K562 (cell line): Measurements from ENCODE around the gene TRPM2. TPM values are rescaled to one million over a fixed set of nuclear protein-coding genes. Genes with fewer than 3 reads are reported as not detected.

Experiments used
- ATAC-seq: fragments of 200-7000 bp; cut with Tn5 transposase; 3 replicates; pipeline ENCODE4 v1.9.1; 2020; ENCODE audit warnings: moderate library complexity
- BruUV-seq: library from RNA; stranded (reverse); fragments of 400-500 nt; replicated peaks from 2 replicates; lab custom pipeline; 2021; lab: Mats Ljungman, UMichigan
- CTCF ChIA-PET: fragments of 300-600 bp; formaldehyde crosslinking; extraction: SDS; loops from one replicate; lab custom pipeline; 2021; ENCODE audit warnings: low intra/inter-chr PET ratio; lab: Yijun Ruan, JAX
- POLR2A ChIA-PET: fragments of 300-600, 350-650 bp; sonication (Branson Sonifier 250); formaldehyde crosslinking; extraction: SDS; loops from one replicate; lab custom pipeline; 2021; ENCODE audit warnings: antibody characterized with exemption, inconsistent platforms; lab: Yijun Ruan, JAX
- DNase-seq, 4 experiments: peaks; one replicate each; pipeline versions ENCODE4 v3.0.0 to v3.0.0-alpha.2; 2011 to 2018; ENCODE audit warnings: low spot score in 3 of 4, mixed read lengths in 3 of 4; ENCODE audit errors: extremely low read depth in 1 of 4
- FAIRE-seq: peaks from 2 replicates; lab custom pipeline; 2011; peaks lifted over from hg19 to GRCh38; lab: Jason Lieb, UNC
- H2AFZ ChIP-seq: 2 replicates; pipeline ENCODE4 v1.6.0; 2011; ENCODE audit warnings: low read depth, low read length, control low read depth, inconsistent platforms
- H3K27ac ChIP-seq: fragments of 200-600 bp; 3 replicates; pipeline ENCODE4 v1.8.0; 2011; ENCODE audit warnings: low read depth, mild to moderate bottlenecking, control low read depth, inconsistent platforms, low read length, moderate library complexity, mixed read lengths; ENCODE audit errors: extremely low read depth
- H3K27me3 ChIP-seq, 2 experiments: fragments of 300-600 bp in 1 of 2; 2 replicates in 1 of 2; 3 replicates in 1 of 2; pipeline versions ENCODE4 v1.6.0 to v1.8.0; 2011; ENCODE audit warnings: inconsistent platforms in 2 of 2, low read length in 2 of 2, mild to moderate bottlenecking in 1 of 2, mixed read lengths in 1 of 2, moderate library complexity in 1 of 2; ENCODE audit not compliant: control insufficient read depth in 2 of 2, insufficient read depth in 2 of 2
- H3K36me3 ChIP-seq: fragments of 300-600 bp; 3 replicates; pipeline ENCODE4 v1.8.0; 2011; ENCODE audit warnings: mild to moderate bottlenecking, low read length, inconsistent platforms; ENCODE audit not compliant: control insufficient read depth, insufficient read depth
- H3K4me1 ChIP-seq, 2 experiments: fragments of 200-600 bp in 1 of 2; replicated peaks in 1 of 2; 2 replicates in 1 of 2; 3 replicates in 1 of 2; pipeline versions ENCODE4 v1.5.1 to v1.8.0; 2011; ENCODE audit warnings: inconsistent platforms in 2 of 2, low read length in 2 of 2, mild to moderate bottlenecking in 1 of 2, mixed read lengths in 1 of 2, moderate library complexity in 1 of 2; ENCODE audit not compliant: control insufficient read depth in 2 of 2, insufficient read depth in 2 of 2
- H3K4me2 ChIP-seq: 2 replicates; pipeline ENCODE4 v1.6.1; 2011; ENCODE audit warnings: low read length, control low read depth, inconsistent platforms, mixed read lengths; ENCODE audit not compliant: insufficient read depth
- H3K4me3 ChIP-seq: fragments of 200-600 bp; sonication (generic), shearing (Covaris generic); 2 replicates; pipeline ENCODE4 v1.5.1; 2016; ENCODE audit warnings: control low read depth, inconsistent platforms
- H3K79me2 ChIP-seq: fragments of 200-600 bp; 3 replicates; pipeline ENCODE4 v1.8.0; 2011; ENCODE audit warnings: low read length, inconsistent platforms; ENCODE audit not compliant: control insufficient read depth, insufficient read depth
- H3K9ac ChIP-seq, 2 experiments: 2 replicates each; pipeline versions ENCODE4 v1.6.0 to v1.6.1; 2011; ENCODE audit warnings: low read depth in 2 of 2, low read length in 2 of 2, control low read depth in 1 of 2, inconsistent platforms in 1 of 2, mild to moderate bottlenecking in 1 of 2, mixed read lengths in 1 of 2; ENCODE audit not compliant: insufficient read depth in 1 of 2
- H3K9me1 ChIP-seq: one replicate; pipeline ENCODE4 v1.6.0; 2011; ENCODE audit warnings: inconsistent platforms, mild to moderate bottlenecking, low read length, moderate library complexity; ENCODE audit not compliant: control insufficient read depth, insufficient read depth
- H3K9me3 ChIP-seq: replicated peaks from 2 replicates; pipeline ENCODE4 v1.5.1; 2011; ENCODE audit warnings: low read depth, low read length, inconsistent platforms; ENCODE audit not compliant: control insufficient read depth, insufficient read depth
- H4K20me1 ChIP-seq: replicated peaks from 2 replicates; pipeline ENCODE4 v1.6.1; 2011; ENCODE audit warnings: low read length, inconsistent platforms, mixed read lengths; ENCODE audit not compliant: control insufficient read depth, insufficient read depth
- HIVEP1 ChIP-seq: fragments of 250-450 bp; sonication (Bioruptor Pico); IDR thresholded peaks from 2 replicates; pipeline ENCODE4 v1.4.0; 2020; ENCODE audit warnings: mild to moderate bottlenecking
- JUND ChIP-seq, 2 experiments: IDR thresholded peaks; 2 replicates in 1 of 2; 3 replicates in 1 of 2; pipeline ENCODE4 v1.6.1; 2011; ENCODE audit warnings: borderline replicate concordance in 2 of 2, low read depth in 2 of 2, low read length in 2 of 2, improper control_type of control experiment in 1 of 2, missing biosample characterization in 1 of 2, missing genetic modification characterization in 1 of 2, missing genetic modification reagents in 1 of 2
- NCOA6 ChIP-seq: fragments of 450-650 bp; IDR thresholded peaks from 2 replicates; pipeline ENCODE4 v1.6.1; 2017; ENCODE audit warnings: mild to moderate bottlenecking
- REST ChIP-seq, 2 experiments: fragments of 450-650 bp; formaldehyde crosslinking in 1 of 2; IDR thresholded peaks; 2 replicates each; pipeline versions ENCODE4 v1.4.0 to v1.6.1; 2014 to 2020; ENCODE audit warnings: mild to moderate bottlenecking in 2 of 2, borderline replicate concordance in 1 of 2, low read depth in 1 of 2
- RUNX1 ChIP-seq: sonication (generic); IDR thresholded peaks from 2 replicates; pipeline ENCODE4 v1.6.1; 2016; ENCODE audit warnings: antibody characterized with exemption, low read depth
- WGBS: fragments of 100-300 bp; shearing (Covaris generic); methylation state at CpG from one replicate; pipeline ENCODE4 v1.1.6; 2016; ENCODE audit warnings: low coverage, mixed read lengths; ENCODE audit not compliant: insufficient coverage; ENCODE audit errors: missing lambda C conversion rate; 5-methylcytosine and 5-hydroxymethylcytosine counted together
- in situ Hi-C: fragments of 300-500 bp; cut with MboI; formaldehyde crosslinking; loops from 4 replicates; pipeline ENCODE4 v1.15.0; 2018; ENCODE audit warnings: inconsistent platforms, mixed read lengths
- intact Hi-C: fragments of 100-400 bp; cut with micrococcal nuclease; formaldehyde crosslinking; loops from 2 replicates; pipeline ENCODE4 v1.14.2; 2022
- polyA plus RNA-seq, 8 experiments: library from polyadenylated mRNA; depleted of rRNA in 4 of 8; stranded (reverse) in 5 of 8; unstranded in 3 of 8; fragments of >200 nt; fragmentation: Nextera tagmentation in 2 of 8; fragmentation: Illumina TruSeq in 1 of 8; extraction: Ambion mirVana in 2 of 8; extraction: Trizol in 1 of 8; gene quantifications; 2 replicates each; pipeline versions ENCODE4 v1.2.1 to v1.2.3, GENCODE V29; 2011 to 2014; ENCODE audit warnings: inconsistent platforms in 1 of 8, missing spikeins in 1 of 8
- total RNA-seq, 7 experiments: library from RNA; depleted of rRNA in 6 of 7; stranded (reverse); fragments of >200 nt in 6 of 7; fragmentation: Illumina TruSeq in 2 of 7; extraction: Trizol in 2 of 7; gene quantifications; 2 replicates each; pipeline versions ENCODE4 v1.2.1 to v1.2.3, GENCODE V29; 2011 to 2021; ENCODE audit warnings: low replicate concordance in 1 of 7
- TF ChIP-seq, protein P1 (sequence below): sonication (generic); formaldehyde crosslinking; IDR thresholded peaks from 2 replicates; pipeline ENCODE4 v1.8.0; 2022; ENCODE audit warnings: mild to moderate bottlenecking, missing genetic modification reagents

The TRPM2 gene
- total and polyA plus RNA-seq, 9 of the 15 experiments (the other 6 are each of a cell fraction or from before 2014, with no cell fraction given), result 0.33 to 2.1 (median 0.98) TPM; not detected in 2

DNA sequence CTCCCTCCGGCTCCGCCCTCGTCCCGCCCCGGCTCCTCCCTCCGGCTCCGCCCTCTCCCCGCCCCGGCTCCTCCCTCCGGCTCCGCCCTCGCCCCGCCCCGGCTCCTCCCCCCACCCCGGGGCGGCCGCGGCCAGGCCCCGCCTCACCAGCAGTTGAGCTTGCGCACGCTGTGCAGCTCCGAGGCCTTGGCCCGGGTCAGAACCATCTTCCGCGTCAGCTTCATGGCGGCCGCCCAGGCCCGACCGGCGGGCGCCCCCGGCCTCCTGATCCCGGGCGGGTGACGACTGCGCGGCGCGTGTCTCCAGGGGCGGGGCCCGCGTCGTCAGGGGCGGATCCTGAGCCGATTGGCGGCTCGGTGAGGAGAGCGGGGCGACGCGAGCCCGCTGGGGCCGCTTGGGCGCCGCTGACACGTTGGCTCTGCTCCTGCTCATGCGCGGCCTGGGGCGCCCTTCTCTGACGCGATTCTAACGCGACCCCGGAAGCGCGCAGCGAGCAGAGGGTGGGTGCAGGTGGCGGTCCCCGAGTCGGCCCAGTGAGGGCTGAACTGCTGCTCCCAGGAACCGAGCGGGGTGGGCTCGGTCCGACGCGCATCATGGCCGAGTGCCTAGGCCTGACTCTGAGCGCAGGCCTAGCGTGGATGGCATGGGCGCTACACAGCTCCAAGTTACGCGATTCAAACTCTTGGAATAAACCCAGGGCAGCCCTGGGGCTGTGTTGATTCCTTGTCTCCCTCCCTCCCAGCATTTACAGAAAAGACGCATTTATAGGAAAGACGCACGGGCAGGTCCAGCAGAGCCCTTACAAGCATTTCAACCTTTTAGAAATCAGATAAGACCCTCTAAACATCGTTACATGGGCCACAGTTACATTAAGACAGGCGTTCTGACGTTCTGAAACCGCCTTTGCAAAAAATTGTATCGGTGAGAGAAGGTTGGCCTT is 14.2 kb upstream of the TRPM2 start, which contains the start of gene CFAP410:
CFAP410 (minus strand) TSS at position 420 of the 940 bp plus-strand sequence; CDS start at position 224, 196 bp downstream.
- BruUV-seq, result TSS peak; percentile 95
- Histone ChIP-seq H3K9me3 (no peaks in the 10 kb centered on the region), H3K27me3 (peaks cover 0 to 4% of the 10 kb centered on the region in 2 experiments; a peak in 1 of 5 replicates), H3K27ac (peak within 1 kb of the TSS; percentile 95), H3K9me1 (peaks cover 6% of the 10 kb centered on the region), H3K4me1 (peaks cover 17 to 28% of the 10 kb centered on the region in 2 experiments; a peak in 4 of 5 replicates), H3K79me2 (no peaks in the 10 kb centered on the region), H3K9ac (peak within 1 kb of the TSS; percentile 92 to 97), H4K20me1 (no peaks in the 10 kb centered on the region; the same call in 1 of the 2 replicates), H3K4me3 (peak within 1 kb of the TSS; percentile 74), H3K36me3 (peaks cover 8% of the 10 kb centered on the region; the same call in 1 of the 3 replicates), H2AFZ (peak within 1 kb of the TSS; percentile 99), H3K4me2 (peak within 1 kb of the TSS; percentile 98)
- POLR2A ChIA-PET, result interaction anchor here (0.6 to 2.1 kb wide), 9 partner anchors 10 to 1425 kb away, joined by 3 to 11 read pairs (median 4); partner anchors contain the start of gene PTTG1IP
- ATAC-seq (peak; percentile 98), DNase-seq (peak; percentile 97 to 99 (median 98)), FAIRE-seq (peak; percentile 80)
- CTCF ChIA-PET, result no interaction called here
- WGBS, result under 1% methylated on average over 71 of the region's 90 CpGs
- in situ Hi-C loops, result no loop called here
- intact Hi-C loops, result no loop called here
- 0 out of 2 replicates have a peak, but pooled peaks have one; percentile 66 for TF ChIP-seq HIVEP1 (CRISPR knock-in tag)
- no peak for TF ChIP-seq REST (IDR thresholded peaks at IDR 0.05; ENCODE audit: borderline replicate concordance)
- TF ChIP-seq REST (CRISPR knock-in tag; IDR thresholded peaks at IDR 0.05; ENCODE audit: low read depth), result peak; percentile 86
- peak; percentile 61; the same call in 1 of the 2 replicates for TF ChIP-seq JUND (IDR thresholded peaks at IDR 0.05; ENCODE audit: borderline replicate concordance, low read depth, low read length)
- peak; percentile 35; the same call in 1 of the 3 replicates for TF ChIP-seq JUND (tag; IDR thresholded peaks at IDR 0.05; ENCODE audit: borderline replicate concordance, low read depth, low read length)
- TF ChIP-seq, protein P1, sequence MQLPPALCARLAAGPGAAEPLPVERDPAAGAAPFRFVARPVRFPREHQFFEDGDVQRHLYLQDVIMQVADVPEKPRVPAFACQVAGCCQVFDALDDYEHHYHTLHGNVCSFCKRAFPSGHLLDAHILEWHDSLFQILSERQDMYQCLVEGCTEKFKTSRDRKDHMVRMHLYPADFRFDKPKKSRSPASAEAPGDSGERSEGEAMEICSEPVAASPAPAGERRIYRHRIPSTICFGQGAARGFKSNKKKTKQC (CRISPR knock-in tag), result peak; percentile 92
- TF ChIP-seq RUNX1, result no peak
- TF ChIP-seq NCOA6, result no peak
